Measurements from ENCODE around the gene WARS2. TPM values are rescaled to one million over a fixed set of nuclear protein-coding genes. Genes with fewer than 3 reads are reported as not detected.
"Not testable (repeated sequence)": the region's sequence is repeated elsewhere in the genome, so short reads cannot be mapped to it uniquely, and the experiment has no call there.

The WARS2 gene
- total RNA-seq, 4 donors from 2014 or later: 16.9 to 20.9 (median 18.9) TPM

DNA sequence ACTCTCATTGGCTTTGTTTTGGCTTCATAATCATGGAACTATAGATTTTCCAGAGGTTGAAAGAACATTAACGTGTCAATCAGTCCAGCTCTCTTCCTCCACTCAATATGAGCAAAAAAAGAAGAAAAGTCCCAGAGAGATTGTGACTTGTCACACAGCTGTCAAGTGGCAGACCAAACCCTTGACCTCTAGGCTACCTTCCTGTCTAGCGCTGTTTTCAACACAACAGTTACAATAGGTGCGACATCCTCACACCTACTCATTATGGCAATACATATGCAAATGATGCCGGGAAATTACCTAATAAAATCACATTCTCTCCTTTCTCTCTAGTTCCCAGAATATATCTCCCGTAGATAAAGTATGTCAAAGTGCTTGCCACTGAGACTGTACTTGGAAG lies 1.1 kb downstream of the WARS2 start:
- ATAC-seq (ENCODE audit: low FRiP score) (no peak), DNase-seq (ENCODE audit: low spot score) (no peak)
- TF ChIP-seq, protein P1, sequence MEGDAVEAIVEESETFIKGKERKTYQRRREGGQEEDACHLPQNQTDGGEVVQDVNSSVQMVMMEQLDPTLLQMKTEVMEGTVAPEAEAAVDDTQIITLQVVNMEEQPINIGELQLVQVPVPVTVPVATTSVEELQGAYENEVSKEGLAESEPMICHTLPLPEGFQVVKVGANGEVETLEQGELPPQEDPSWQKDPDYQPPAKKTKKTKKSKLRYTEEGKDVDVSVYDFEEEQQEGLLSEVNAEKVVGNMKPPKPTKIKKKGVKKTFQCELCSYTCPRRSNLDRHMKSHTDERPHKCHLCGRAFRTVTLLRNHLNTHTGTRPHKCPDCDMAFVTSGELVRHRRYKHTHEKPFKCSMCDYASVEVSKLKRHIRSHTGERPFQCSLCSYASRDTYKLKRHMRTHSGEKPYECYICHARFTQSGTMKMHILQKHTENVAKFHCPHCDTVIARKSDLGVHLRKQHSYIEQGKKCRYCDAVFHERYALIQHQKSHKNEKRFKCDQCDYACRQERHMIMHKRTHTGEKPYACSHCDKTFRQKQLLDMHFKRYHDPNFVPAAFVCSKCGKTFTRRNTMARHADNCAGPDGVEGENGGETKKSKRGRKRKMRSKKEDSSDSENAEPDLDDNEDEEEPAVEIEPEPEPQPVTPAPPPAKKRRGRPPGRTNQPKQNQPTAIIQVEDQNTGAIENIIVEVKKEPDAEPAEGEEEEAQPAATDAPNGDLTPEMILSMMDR (IDR thresholded peaks at IDR 0.05): no peak

DNA sequence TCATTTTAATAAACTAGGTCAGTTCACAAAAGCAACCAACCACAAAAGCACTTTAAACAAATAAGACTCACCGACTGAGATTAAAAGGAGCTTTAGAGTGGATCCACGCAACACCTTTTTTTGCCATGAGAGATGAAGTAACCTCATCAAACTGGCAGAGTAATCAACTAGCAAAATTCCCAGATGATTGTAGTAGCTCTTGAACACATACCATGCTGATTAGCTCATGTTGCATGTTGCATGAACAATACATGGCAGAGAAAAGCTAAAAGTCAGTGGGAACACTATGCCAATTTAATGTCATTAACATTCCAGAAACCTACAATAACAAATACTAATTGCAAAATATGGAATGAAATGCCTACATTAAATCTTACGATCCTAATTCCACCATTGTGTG lies 4.1 kb downstream of the WARS2 start:
- DNase-seq (ENCODE audit: low spot score) (no peak), ATAC-seq (ENCODE audit: low FRiP score) (no peak)
- TF ChIP-seq, protein P1 (IDR thresholded peaks at IDR 0.05): no peak

DNA sequence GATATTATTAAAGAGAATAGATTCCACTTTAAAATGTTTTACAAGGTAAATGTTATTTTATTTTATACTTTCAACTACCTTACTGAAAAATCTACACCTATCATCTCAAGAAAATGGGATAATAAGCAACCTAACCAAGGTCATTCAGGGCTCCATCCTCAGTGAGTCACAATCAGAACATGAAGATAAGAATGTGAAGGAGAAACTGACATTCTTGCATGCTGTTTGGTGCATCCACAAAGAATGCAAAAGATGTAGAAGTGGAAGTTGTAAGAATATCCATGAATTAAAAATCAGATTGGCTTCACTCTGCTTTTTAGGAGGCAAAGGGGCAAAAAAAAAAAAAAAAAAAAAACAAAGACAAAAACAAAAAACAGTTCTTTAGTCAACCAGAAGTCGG lies 6.5 kb downstream of the WARS2 start:
- no peak for DNase-seq (ENCODE audit: low spot score)
- TF ChIP-seq, protein P1 (IDR thresholded peaks at IDR 0.05): no peak
- ATAC-seq (ENCODE audit: low FRiP score): no peak

GRCh38 chr1:119132179-119132578 lies 8.3 kb downstream of the WARS2 start:
- TF ChIP-seq, protein P1 (IDR thresholded peaks at IDR 0.05): no peak
- ATAC-seq (ENCODE audit: low FRiP score): no peak
- no peak for DNase-seq (ENCODE audit: low spot score)

DNA sequence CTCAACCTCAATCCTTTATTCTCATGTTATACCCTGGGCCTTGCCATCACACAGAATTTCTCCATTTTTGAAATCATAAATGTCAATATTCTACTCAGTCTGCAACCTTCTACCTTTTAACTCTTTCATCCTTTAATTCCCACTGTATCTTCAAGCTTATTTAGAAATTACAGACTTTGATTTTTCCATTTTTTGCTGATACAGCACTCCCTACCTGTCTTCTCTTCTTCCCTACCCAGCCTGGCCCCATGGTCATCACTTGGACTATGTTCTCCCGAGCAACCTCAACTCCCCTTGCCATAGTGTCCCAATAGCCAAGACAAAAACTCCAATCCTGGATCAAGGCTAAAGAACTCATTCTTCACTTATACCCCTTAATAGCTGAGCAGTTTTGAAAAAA lies 14.6 kb downstream of the WARS2 start:
- DNase-seq (ENCODE audit: low spot score) (no peak), ATAC-seq (ENCODE audit: low FRiP score) (no peak)
- TF ChIP-seq, protein P1 (IDR thresholded peaks at IDR 0.05): no peak

GRCh38 chr1:119124764-119125163 lies 15.7 kb downstream of the WARS2 start:
- TF ChIP-seq, protein P1 (IDR thresholded peaks at IDR 0.05): no peak
- ATAC-seq (ENCODE audit: low FRiP score) (no peak), DNase-seq (ENCODE audit: low spot score) (no peak)

GRCh38 chr1:119121872-119122271 lies 18.6 kb downstream of the WARS2 start:
- not testable (repeated sequence) for ATAC-seq (ENCODE audit: low FRiP score); DNase-seq (ENCODE audit: low spot score)

GRCh38 chr1:119116725-119117124 lies 23.7 kb downstream of the WARS2 start:
- DNase-seq (ENCODE audit: low spot score): no peak
- TF ChIP-seq, protein P1 (IDR thresholded peaks at IDR 0.05): no peak

More at GRCh38 chr1:119116725-119117124, 23.7 kb downstream of the WARS2 start:
- no peak for ATAC-seq (ENCODE audit: low FRiP score)
